ENCODE data around the gene RIPK1.

DNA sequence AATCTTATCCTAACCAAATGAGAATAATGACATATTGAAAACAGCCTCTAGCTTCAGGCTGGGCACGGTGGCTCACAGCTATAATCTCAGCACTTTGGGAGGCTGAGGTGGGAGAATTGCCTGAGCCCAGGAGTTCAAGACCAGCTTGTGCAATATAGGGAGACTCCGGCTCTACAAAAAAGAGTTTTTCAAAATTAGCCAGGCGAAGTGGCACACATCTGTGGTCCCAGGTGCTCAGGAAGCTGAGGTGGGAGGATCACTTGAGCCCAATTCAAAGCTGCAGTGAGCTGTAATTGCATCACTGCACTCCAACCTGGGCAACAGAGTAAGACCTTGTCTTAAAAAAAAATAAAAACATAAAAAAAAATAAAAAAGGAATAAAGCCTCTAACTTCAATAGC is 84.4 kb downstream of the RIPK1 start:
- TF ChIP-seq, protein P1, sequence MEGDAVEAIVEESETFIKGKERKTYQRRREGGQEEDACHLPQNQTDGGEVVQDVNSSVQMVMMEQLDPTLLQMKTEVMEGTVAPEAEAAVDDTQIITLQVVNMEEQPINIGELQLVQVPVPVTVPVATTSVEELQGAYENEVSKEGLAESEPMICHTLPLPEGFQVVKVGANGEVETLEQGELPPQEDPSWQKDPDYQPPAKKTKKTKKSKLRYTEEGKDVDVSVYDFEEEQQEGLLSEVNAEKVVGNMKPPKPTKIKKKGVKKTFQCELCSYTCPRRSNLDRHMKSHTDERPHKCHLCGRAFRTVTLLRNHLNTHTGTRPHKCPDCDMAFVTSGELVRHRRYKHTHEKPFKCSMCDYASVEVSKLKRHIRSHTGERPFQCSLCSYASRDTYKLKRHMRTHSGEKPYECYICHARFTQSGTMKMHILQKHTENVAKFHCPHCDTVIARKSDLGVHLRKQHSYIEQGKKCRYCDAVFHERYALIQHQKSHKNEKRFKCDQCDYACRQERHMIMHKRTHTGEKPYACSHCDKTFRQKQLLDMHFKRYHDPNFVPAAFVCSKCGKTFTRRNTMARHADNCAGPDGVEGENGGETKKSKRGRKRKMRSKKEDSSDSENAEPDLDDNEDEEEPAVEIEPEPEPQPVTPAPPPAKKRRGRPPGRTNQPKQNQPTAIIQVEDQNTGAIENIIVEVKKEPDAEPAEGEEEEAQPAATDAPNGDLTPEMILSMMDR (conservative IDR thresholded peaks at IDR 0.05): no peak
- TF ChIP-seq EZH2 (IDR thresholded peaks at IDR 0.05; ENCODE audit: low read depth): no peak

Measured in PC-9 (cell line).